ENCODE results near the gene GLRX5. TPM values are rescaled to one million over a fixed set of nuclear protein-coding genes. Genes with fewer than 3 reads are reported as not detected.
A peak's percentile ranks its signal among the peaks of the same experiment; 100 is the strongest.

Gene GLRX5
- 71.8 and 99.9 TPM in 2 replicates for total RNA-seq (ENCODE audit: low replicate concordance)

- Mint-ChIP-seq H3K4me1 (peaks cover 49% of the 10 kb centered on the region), H3K27me3 (ENCODE audit: insufficient read depth, low read depth) (no peaks in the 10 kb centered on the region), H3K36me3 (peaks cover 4% of the 10 kb centered on the region), H3K27ac (peak within 1 kb of the TSS; percentile 79), H3K9me3 (no peaks in the 10 kb centered on the region), H3K4me3 (peak within 1 kb of the TSS; percentile 94)
- H4K20me1 ChIP-seq (ENCODE audit: low read depth) = peaks cover 78% of the 10 kb centered on the region
- H3K9me3 ChIP-seq (ENCODE audit: low read depth) = no peaks in the 10 kb centered on the region
- no peaks in the 10 kb centered on the region for H3K27me3 ChIP-seq
- TF ChIP-seq EZH2phosphoT487 (IDR thresholded peaks at IDR 0.05) (no peak), EZH2 (IDR thresholded peaks at IDR 0.05) (peak; percentile 13)
- TF ChIP-seq, protein P1, sequence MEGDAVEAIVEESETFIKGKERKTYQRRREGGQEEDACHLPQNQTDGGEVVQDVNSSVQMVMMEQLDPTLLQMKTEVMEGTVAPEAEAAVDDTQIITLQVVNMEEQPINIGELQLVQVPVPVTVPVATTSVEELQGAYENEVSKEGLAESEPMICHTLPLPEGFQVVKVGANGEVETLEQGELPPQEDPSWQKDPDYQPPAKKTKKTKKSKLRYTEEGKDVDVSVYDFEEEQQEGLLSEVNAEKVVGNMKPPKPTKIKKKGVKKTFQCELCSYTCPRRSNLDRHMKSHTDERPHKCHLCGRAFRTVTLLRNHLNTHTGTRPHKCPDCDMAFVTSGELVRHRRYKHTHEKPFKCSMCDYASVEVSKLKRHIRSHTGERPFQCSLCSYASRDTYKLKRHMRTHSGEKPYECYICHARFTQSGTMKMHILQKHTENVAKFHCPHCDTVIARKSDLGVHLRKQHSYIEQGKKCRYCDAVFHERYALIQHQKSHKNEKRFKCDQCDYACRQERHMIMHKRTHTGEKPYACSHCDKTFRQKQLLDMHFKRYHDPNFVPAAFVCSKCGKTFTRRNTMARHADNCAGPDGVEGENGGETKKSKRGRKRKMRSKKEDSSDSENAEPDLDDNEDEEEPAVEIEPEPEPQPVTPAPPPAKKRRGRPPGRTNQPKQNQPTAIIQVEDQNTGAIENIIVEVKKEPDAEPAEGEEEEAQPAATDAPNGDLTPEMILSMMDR (IDR thresholded peaks at IDR 0.05) = no peak
- peak within 1 kb of the TSS; percentile 95 for H3K4me3 ChIP-seq
- peak within 1 kb of the TSS; percentile 61 for H3K27ac ChIP-seq
- H3K4me1 ChIP-seq = peaks cover 43% of the 10 kb centered on the region
- H3K79me2 ChIP-seq (ENCODE audit: low read depth) = peaks cover 92% of the 10 kb centered on the region
- peaks cover 3% of the 10 kb centered on the region for H3F3A ChIP-seq (ENCODE audit: low read depth)
- DNase-seq (ENCODE audit: low spot score) = peak; percentile 99
- H3K36me3 ChIP-seq = peaks cover 4% of the 10 kb centered on the region
- H2AFZ ChIP-seq (replicated peaks) = peak within 1 kb of the TSS; percentile 29
- peak within 1 kb of the TSS; percentile 78 for H3K9ac ChIP-seq
- peak within 1 kb of the TSS; percentile 97 for H3K4me2 ChIP-seq
Measured at GRCh38 chr14:95534299-95535225, at the start of gene GLRX5. Gene GLRX5 (plus strand): TSS chr14:95535050. CDS start chr14:95535090, 40 bp downstream.

GRCh38 chr14:95485222-95485819 is 49.5 kb upstream of the GLRX5 start:
- no peaks in the 10 kb centered on the region for H3K36me3 Mint-ChIP-seq
- H3K36me3 ChIP-seq = no peaks in the 10 kb centered on the region
- H3K9me3 ChIP-seq (ENCODE audit: low read depth) = no peaks in the 10 kb centered on the region
- no peak overlapping the region for H3K27ac ChIP-seq
- H3K9ac ChIP-seq = no peak overlapping the region
- H3K27ac Mint-ChIP-seq = no peak overlapping the region
- TF ChIP-seq EZH2phosphoT487 (IDR thresholded peaks at IDR 0.05) (no peak), EZH2 (IDR thresholded peaks at IDR 0.05) (no peak)
- TF ChIP-seq, protein P1 (IDR thresholded peaks at IDR 0.05) = no peak
- H3K4me3 Mint-ChIP-seq = no peak overlapping the region
- H3K27me3 Mint-ChIP-seq (ENCODE audit: insufficient read depth, low read depth) = peaks cover 15% of the 10 kb centered on the region
- H3K4me1 ChIP-seq = peaks cover 23% of the 10 kb centered on the region
- H3F3A ChIP-seq (ENCODE audit: low read depth) = no peaks in the 10 kb centered on the region
- peak overlapping the region; percentile 46 for H3K4me2 ChIP-seq
- H4K20me1 ChIP-seq (ENCODE audit: low read depth) = no peaks in the 10 kb centered on the region
- peak; percentile 62 for DNase-seq (ENCODE audit: low spot score)
- H3K27me3 ChIP-seq = no peaks in the 10 kb centered on the region
- peak overlapping the region; percentile 6 for H2AFZ ChIP-seq (replicated peaks)
- no peak overlapping the region for H3K4me3 ChIP-seq
- no peaks in the 10 kb centered on the region for H3K9me3 Mint-ChIP-seq
- peaks cover 29% of the 10 kb centered on the region for H3K4me1 Mint-ChIP-seq
- no peaks in the 10 kb centered on the region for H3K79me2 ChIP-seq (ENCODE audit: low read depth)

- H2AFZ ChIP-seq (replicated peaks) = no peak overlapping the region
Measured at GRCh38 chr14:95486875-95487668, 47.8 kb upstream of the GLRX5 start.

More at GRCh38 chr14:95486875-95487668, 47.8 kb upstream of the GLRX5 start:
- no peak overlapping the region for H3K9ac ChIP-seq
- Mint-ChIP-seq H3K4me3 (no peak overlapping the region), H3K9me3 (peaks cover under 1% of the 10 kb centered on the region), H3K27ac (no peak overlapping the region), H3K4me1 (peaks cover 19% of the 10 kb centered on the region), H3K27me3 (ENCODE audit: insufficient read depth, low read depth) (peaks cover 10% of the 10 kb centered on the region), H3K36me3 (no peaks in the 10 kb centered on the region)
- no peak overlapping the region for H3K27ac ChIP-seq
- H3F3A ChIP-seq (ENCODE audit: low read depth) = no peaks in the 10 kb centered on the region
- DNase-seq (ENCODE audit: low spot score) = no peak
- peaks cover 15% of the 10 kb centered on the region for H3K4me1 ChIP-seq
- no peaks in the 10 kb centered on the region for H3K27me3 ChIP-seq
- H3K79me2 ChIP-seq (ENCODE audit: low read depth) = no peaks in the 10 kb centered on the region
- no peaks in the 10 kb centered on the region for H4K20me1 ChIP-seq (ENCODE audit: low read depth)
- H3K4me3 ChIP-seq = no peak overlapping the region
- no peaks in the 10 kb centered on the region for H3K36me3 ChIP-seq
- H3K4me2 ChIP-seq = no peak overlapping the region
- TF ChIP-seq EZH2 (IDR thresholded peaks at IDR 0.05) = no peak
- no peak for TF ChIP-seq EZH2phosphoT487 (IDR thresholded peaks at IDR 0.05)
- TF ChIP-seq, protein P1 (IDR thresholded peaks at IDR 0.05) = no peak
- no peaks in the 10 kb centered on the region for H3K9me3 ChIP-seq (ENCODE audit: low read depth)

All from neural progenitor cell (in vitro differentiated cells).